COLO668 (cell line): ENCODE measurements around the gene PFKFB4.

Source experiments
- DNase-seq: peaks from one replicate; lab custom pipeline; 2025; ENCODE audit not compliant: unreplicated experiment; lab: John Stamatoyannopoulos, UW

PFKFB4 gene

DNA sequence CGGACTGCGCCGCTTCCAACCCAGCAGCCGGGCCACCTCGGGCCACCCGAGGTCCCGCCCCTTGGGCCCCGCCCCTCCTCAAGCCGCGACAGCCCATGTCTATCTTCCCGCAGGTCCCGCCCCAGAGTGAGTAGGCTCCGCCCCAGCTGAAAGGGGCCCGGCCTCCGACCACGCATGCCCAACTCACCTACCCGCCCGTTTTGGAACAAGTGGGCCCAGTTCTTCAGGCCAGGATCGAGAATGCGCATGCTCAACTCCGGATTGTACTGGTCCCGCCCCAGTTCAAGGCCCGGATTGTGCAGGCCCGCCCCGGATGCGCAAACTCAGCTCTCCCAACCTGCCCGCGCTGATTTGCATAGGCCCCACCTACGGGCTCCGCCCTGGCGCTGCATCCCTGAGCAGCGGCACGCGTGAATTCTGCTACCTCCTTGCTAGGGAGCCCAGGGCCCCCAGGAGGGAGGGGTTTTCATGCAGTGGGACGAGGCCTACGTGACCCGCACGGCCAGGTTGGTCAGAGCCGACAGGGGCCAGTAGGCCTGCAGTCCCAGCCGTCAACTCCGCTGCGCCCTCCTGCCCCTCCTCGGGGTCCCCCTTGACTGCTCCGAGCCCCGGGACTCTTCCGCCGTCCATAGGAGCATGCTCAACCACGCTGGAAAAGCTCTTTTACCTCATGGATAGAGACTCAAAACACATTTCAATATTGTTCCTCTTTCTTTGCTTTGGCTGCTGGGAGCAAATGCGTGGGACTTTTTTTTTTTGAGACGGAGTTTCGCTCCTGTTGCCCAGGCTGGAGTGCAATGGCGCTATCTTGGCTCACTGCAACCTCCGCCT is at the start of gene PFKFB4:
TSS of gene PFKFB4 (minus strand) at position 8 of the 831 bp plus-strand sequence. CDS start 26 bp downstream, outside the sequence.
- DNase-seq, result peak; percentile 95

DNA sequence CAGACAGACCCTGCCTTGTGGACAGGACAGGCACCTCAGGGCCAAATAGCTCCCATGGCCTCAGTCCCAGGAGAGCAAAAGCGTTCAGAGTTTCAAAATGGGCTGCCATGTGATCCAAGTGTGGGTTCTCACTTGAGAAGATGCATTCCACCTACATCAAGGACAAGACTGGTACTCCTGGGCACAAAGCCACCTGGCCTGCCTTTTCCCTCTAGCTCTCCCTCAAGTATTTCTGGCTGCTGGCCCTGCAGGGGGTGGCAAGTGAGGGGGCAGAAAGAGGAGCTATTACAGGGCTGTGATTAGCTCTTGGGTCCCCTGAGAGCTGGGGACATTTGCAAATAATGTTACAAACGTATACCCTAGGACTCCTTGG is 45.0 kb upstream of the PFKFB4 start:
- no peak for DNase-seq

DNA sequence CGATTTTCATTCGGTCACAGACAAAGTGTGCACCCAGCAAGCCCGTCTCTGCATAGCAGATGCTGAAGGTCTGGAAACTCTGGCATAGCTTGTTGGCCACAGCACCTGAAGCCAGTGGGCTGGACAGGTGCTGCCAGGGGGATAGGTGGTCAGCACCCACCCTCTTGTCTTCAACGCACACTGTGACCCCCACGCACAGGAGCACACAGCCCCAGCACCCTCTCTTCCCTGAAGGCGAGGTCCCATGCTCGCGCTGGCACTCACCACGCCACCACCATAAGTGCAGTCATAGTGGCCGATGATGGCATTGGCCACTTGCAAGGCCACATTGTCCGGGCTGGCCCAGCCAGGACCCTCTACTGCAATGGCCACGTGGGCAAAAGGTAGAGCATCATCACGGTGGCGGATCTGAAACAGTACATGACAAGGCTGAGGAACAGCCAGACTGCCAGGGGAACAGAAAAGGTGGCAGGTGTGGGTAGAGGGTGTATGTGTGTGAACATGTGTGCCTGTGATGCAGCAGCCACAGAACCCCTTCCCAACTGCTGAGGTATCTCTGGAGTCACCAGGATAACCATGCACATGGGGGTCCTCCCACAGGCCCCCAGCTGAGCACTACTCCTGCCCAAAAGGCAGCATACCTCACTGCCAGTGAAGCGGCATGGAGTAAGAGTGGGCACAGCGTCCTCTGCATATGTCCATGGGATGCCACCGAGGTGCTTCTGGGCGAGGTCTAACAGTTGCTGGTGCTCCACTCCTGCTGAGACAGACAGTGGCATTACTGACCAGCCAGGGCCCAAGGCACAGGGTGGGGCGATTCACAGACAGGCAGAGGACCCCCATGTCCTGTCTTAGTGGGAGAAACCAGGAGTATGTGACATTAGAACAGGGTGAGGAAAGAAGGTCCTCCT is 44.4 kb upstream of the PFKFB4 start:
- no peak for DNase-seq

DNA sequence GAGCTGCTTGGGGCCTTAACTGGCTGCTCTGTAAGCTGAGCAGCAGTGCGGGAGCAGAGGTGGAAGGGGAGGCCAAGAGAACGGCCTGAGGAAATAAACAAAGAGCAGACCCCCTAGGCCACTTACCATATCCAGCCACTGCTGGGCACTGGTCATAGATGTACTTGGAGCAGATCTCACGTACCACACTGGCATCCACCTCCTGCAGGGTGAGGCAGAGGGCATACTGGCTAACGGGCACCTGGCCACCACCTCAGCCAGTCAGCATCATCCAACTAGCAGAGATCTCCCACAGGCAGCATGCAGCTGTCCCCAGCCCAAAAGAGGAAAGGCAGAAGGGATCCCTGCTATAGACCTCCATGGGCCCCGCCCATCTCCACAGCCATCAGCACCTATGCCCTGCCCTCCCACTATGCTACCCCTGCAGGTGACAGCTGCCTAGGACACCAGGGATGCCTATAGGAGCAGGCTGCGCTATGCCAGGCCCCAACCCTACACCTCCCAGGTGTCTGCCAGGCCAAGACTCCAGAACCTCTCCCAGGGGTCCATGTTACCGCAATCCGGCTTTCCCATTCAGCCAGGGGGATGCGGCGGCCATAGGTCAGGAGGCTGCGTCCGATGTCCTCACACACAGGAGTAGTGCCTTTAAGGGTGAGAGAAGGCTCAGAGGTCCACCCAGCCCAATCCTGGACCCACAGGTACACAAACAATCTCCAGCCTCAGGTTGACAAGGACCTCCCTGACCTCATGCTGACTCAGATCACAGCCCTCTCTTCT is 43.1 kb upstream of the PFKFB4 start:
- DNase-seq, result no peak

DNA sequence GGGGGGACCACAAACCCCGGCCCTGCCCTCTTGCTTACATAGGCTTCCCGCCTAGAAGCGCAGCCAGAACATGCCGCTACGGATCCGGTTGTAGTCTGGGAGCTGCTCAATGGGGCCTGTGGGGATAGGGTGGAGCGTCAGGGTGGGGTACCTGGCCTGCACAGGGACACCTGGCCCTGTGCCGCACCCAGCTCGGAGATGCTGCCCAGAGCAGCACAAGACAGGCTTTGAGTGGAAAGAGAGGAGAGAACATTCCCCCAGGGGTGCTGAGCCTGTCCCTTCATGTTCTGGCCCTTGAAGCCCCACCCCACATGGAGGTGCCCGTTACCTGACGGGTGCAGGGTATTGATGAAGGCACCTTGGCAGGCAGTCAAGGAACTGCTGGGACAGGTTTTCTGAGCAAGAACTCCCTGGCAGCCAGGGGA is 42.5 kb upstream of the PFKFB4 start:
- no peak for DNase-seq

DNA sequence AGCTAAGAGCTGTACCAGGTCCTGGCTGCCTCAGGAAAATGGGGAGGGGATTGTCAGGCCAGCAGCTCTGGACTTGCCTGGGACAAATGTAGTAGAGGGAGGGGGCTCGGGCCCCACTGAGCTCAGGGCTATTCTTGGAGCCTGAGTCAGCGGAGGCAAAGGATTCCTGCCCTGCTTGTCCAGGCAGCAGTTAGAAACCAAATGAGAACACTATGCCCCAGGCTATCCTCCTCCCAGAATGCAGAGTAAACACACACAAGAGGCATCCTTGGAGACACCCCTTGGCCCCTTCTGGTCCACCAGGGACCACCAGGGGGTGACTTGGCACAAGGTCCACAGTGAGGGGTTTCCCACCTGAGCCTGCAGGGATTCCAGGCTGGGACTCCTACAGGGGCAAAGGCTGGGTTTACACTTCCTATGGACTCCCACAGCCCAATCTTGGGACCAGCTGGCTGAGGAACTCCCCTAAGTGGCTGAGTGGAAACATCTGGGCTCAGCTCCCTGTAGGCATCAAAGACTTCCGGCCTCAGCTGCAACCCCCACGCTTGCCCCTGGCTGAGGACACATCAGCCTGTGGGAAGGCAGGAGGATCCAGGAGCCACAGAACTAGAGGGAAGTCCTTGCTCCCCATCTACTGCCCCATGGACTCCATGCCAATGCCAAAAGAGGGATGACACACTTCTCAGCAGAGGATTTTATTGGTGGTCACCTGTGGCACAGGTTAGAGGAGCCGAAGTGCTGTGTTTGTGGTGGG is 41.9 kb upstream of the PFKFB4 start:
- no peak for DNase-seq

DNA sequence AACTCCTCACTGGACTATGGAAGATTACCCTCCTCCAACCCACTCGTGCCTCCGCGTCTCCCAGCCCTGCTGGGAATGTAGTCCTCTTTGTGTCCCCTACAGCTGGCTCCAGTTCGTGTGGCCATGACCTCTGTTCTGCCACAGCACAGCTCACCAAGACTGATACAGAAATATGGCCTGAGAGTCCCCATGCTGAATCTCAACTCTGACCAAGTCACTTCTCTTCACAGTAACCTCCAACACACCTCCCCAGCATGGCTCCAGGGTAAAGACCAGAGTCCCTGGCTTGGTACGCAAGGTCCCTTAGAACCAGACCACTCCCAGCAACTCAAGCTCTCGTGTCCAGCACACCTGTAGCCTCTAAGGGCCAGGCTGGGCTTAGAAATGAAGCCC is 40.8 kb upstream of the PFKFB4 start:
- no peak for DNase-seq

DNA sequence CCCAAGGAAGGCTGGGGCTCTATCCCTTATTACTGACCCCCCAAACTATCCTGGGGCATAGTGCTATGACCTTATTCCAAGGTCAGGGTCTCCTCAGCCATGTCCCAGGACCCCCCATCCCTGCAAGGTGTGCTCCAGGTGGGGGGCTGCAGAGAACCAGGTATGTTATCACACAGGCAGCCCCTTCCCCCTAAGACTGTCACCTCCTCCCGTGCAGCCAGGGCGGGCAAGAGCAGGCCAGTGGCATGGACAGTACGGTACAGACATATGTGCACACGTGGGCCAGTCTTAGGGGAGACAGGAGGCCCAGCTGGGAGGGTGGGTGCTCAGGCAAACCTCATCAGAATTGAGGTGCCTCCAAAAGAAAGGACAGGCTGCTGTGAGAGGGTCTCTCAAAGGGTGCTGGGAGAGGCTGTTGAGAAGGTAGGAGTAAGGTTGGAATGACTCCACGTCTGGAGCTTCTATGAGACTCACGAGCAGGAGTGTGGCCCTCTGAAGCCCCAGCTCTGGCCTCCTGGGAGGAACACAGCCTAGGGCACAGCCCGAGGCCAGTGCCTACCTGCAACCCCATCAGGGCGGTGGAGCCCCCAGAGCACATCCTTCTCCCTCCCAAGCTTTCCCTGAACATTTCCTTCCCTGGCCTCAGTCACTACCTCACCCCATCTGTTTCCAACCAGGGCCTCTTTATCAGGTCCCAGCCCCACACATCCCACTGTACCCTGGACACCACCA is 40.2 kb upstream of the PFKFB4 start:
- DNase-seq, result no peak

DNA sequence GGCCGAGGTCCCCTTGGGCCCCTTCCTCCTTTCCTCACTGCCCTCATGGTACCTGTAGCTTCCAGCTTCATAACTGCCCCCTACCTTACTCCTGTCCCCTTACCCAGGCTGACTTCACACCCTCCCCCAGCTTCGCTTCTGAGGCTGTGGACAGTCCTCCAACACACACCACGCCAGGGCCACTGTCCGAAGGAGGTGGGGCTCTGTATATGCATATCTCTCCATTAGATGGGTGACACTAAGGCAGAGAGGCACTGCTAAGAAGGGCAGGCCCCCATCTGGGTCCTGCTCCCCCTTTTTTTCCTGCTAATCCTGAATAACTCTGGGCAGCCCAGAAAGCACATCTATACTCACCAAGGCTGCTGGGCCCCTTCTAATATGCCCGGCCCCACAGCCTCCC is 39.6 kb upstream of the PFKFB4 start:
- no peak for DNase-seq

DNA sequence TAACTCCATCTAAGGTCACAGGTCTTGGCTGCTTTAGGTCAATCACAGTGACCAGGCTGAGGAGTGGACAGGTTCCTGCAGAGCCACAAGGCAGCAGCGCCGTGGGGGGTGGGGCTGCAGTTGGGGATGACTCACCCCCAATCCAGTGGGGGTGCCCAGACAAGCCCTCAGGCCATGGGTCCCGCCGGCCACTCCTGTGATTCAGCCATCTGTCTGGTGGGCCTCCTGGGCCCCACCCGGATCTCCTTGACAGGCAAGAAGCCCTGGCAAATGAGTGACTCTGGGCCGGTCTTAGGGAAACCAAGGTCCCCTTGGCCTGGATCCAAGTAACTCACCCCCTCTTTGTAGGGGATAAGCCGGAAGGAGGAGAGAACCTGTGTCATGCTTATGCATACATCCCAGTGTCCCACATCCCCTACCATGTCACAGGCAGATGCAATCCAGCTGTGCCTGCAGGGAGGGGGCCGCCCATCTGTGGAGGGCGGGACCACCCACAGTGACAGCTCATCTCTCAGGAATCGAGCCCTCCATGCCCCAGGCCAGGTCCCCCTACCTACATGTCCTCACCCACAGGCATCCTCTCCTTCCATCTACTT is 39.0 kb upstream of the PFKFB4 start:
- peak; percentile 25 for DNase-seq

DNA sequence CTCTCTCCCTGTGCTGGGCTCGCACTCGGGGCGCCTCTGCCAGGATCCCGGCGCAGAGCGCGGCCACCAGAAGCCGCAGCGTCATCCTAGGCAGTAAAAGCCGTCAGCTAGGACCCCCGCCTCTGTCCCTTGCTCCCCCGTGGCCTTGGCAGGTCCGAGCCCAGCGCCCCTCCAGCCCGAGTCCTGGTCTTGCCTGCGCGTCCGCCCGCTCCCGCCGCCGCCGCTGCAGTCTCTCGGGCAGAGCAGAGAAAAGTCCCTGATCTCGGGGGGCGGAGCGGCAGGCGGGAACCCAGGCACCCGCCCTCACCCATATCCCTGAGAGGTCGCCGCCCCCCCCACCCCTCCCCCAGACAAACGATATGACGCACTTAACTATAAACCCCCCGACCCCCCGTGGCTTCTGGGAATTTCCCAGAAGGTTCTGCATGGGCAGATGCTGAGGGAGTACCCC is 38.5 kb upstream of the PFKFB4 start, which contains the start of gene COL7A1:
TSS of gene COL7A1 (minus strand) at position 255 of the 451 bp plus-strand sequence. CDS start at position 85, 170 bp downstream.
- peak; percentile 21 for DNase-seq

DNA sequence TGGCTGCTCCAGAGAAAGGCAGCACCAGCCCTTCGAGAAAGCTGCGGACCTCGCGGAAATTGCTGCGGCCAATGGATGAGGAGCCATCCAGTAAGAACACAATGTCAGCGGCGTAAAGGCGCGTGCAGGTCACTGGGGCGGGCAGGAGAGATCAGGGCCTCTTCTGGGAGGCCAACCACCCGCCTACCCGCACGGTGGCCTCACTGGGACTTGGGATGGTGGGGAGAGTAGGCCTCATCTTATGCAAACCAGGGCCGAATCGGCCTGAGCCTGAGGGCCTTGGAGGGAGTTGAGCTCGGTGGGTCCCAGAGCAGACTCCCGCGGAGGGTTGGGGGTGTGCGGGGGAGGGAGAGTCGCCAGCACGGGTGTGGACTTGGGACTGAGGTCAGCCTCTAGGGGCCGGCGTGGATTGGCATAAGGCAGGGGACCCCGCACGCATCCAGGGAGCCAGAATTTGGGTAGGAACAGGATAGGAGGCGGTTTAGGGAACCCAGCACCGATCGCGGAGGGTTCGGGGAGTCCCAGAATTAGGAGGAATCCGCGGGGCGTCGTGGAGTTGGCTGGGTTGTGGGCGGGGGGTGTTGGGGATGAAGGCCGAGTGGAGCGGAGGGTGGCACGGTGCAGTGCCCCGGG is 37.9 kb upstream of the PFKFB4 start:
- DNase-seq, result no peak

DNA sequence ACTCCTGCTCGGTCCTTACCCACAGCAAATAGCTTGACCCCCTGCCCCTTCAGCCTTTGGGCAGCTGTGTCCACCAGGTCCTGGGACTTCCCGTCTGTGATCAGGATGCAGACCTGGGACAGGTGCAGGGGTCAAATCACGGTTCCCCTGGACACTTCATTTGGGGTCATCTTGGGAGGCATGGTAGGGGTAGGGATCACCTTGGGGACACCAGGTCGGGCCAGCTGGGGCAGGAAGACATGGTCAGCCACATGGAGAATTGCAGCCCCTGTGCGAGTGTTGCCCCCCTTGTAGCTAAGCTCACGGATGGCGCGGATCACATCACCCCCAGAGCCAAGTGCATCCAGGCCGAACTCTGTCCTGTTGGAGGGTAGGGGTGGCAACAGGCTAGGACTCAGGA is 36.7 kb upstream of the PFKFB4 start:
- no peak for DNase-seq

DNA sequence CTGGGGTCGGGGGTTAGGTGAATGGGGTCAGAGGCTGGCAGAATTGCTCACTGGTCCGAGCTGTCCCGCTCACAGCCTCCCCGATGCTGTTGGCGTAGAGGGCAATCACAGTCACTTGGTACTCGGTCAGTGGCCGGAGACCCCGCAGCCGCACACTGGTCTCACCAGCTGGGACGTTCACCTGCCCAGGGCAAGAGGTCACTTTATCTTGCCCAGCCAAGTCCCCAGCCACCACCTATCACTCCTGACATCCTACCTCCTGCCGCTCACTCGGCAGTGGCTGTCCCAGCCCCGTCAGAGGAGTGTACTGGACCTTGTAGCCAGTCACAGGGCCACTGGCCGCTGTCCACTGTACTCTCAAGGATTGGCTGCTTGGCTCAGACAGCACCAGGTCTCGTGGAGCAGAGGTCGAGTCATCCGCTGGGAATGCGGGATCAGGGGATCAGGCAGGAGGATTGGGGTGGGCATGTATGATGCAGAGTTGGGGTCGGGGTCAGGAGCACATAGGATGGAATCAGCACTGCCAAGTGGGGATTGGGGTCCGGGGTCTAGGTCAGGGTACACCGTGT is 36.0 kb upstream of the PFKFB4 start:
- DNase-seq, result no peak

DNA sequence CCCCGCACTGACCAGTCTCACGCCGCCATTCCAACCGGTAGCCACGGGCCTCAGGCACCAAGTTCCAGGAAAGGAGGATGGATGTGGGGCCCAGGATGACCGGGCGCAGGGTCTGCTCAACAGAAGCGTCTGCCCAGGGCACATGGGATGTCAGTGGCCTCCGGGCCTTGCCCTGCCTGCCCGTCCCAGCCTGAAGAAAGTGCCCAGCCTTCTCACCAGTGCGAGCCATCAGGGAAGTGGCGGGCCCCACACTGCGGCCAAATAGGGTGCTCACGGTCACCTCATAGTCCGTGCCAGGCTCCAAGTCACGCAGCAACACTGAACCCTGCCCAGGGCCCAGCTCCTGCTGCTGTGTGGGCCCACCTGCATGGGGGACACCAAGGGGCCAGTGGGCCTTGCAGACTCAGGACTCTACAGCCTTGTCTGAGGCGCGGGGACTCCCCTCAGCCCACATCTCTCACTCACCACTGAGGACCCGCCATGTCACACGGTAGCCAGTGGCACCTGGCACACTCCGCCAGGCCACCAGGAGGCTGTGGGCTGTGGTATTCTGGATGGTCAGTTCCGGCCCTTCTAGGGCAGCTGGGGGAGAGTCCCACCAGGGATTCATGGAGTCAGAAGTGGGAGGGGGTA is 35.4 kb upstream of the PFKFB4 start:
- DNase-seq, result no peak

DNA sequence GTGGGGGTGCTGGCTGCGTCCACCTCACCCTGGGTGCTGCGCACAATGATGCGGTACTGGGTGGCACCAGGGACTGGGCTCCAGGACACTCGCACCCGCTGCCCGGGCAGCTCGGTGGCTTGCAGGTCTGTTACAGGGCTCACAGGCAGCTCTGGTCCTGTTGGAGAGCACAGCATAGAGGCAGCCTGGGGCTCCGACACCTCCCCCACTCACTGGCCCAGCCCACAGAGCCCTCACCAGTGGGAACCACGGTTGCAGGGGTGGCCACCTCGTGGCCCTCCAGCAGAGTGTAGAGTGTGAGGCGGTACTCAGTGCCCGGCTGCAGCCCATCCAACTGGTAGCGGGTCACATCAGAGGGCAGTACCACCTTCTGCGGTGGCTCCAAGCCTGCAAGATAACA is 34.8 kb upstream of the PFKFB4 start:
- DNase-seq, result no peak

DNA sequence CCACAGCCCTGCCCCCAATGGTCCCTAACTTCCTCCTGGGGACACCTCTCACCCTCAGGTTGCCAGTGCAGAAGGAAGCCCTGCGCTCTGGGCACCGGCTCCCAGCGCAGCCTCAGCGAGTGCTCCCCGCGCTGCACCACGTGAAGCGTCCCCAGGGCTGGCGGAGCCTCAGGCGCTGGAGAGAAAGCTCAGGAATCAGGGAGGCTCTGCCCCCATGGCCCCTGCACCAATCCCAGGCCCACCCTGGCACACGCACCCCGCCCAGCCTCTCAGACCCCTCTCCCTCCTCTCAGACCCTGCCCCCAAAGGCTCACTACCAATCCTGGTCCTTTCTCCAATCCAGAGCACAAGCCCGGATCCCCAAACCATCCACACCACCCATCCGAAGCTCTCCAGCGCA is 31.6 kb upstream of the PFKFB4 start:
- no peak for DNase-seq

DNA sequence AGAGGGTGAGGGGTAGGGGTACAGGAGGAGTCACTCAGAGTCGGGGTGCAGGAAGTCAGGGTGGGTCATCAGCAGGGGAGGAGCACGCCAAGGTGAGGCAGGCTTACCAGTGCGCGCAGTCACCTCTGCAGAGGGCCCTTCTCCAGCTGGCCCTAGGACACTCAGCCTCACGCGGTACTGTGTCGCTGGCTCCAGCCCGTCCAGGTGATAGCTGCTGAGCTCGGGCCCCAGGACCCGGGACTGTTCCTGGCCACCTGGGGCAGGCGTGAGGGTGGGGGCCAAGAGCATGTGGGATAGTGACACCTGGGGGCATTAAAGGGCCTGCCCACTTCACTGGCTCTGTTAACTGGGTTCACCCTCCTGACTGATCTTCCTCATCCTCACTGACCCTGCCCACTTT is 31.1 kb upstream of the PFKFB4 start:
- no peak for DNase-seq
